Liver (tissue), 9 donors: ENCODE results near the gene PXMP4. TPM values are rescaled to one million over a fixed set of nuclear protein-coding genes. Genes with fewer than 3 reads are reported as not detected.

Experiments used
- DNase-seq: peaks from one replicate; pipeline ENCODE4 v3.0.0-alpha.2; 2017; ENCODE audit warnings: low spot score
- H3K27ac ChIP-seq, 2 donors: one replicate each; pipeline ENCODE4 v1.7.0; 2013; ENCODE audit warnings: inconsistent platforms in 2 of 2, low read length in 2 of 2, control low read depth in 1 of 2, low read depth in 1 of 2, mild to moderate bottlenecking in 1 of 2
- H3K27me3 ChIP-seq, 4 donors: one replicate each; pipeline versions ENCODE4 v1.6.1 to v1.7.0; 2013; ENCODE audit warnings: low read length in 3 of 4, inconsistent platforms in 1 of 4, mild to moderate bottlenecking in 1 of 4, moderate library complexity in 1 of 4; ENCODE audit not compliant: control insufficient read depth in 4 of 4, insufficient read depth in 4 of 4
- H3K36me3 ChIP-seq, 4 donors: one replicate each; pipeline versions ENCODE4 v1.6.1 to v1.7.0; 2013; ENCODE audit warnings: low read length in 3 of 4, mild to moderate bottlenecking in 3 of 4, low read depth in 1 of 4, moderate library complexity in 1 of 4; ENCODE audit not compliant: control insufficient read depth in 4 of 4, insufficient read depth in 3 of 4
- H3K4me1 ChIP-seq, 4 donors: one replicate each; pipeline versions ENCODE4 v1.6.1 to v1.7.0; 2013; ENCODE audit warnings: low read length in 3 of 4, mild to moderate bottlenecking in 3 of 4, moderate library complexity in 1 of 4; ENCODE audit not compliant: control insufficient read depth in 4 of 4, insufficient read depth in 4 of 4
- H3K4me3 ChIP-seq, 3 donors: one replicate each; pipeline versions ENCODE4 v1.6.1 to v1.7.0; 2013; ENCODE audit warnings: low read length in 3 of 3, control low read depth in 1 of 3, low read depth in 1 of 3, mild to moderate bottlenecking in 1 of 3
- H3K9ac ChIP-seq, 2 donors: one replicate each; pipeline ENCODE4 v1.7.0; 2013; ENCODE audit warnings: low read length in 2 of 2, mild to moderate bottlenecking in 2 of 2, moderate library complexity in 2 of 2, control low read depth in 1 of 2, low read depth in 1 of 2
- H3K9me3 ChIP-seq, 4 donors: one replicate each; pipeline versions ENCODE4 v1.6.1 to v1.7.0; 2013; ENCODE audit warnings: low read length in 3 of 4; ENCODE audit not compliant: control insufficient read depth in 4 of 4
- EGR1 ChIP-seq, 2 donors: IDR thresholded peaks; 2 replicates each; pipeline ENCODE4 v1.6.1; 2016 to 2018; ENCODE audit warnings: antibody characterized with exemption in 2 of 2, low read depth in 2 of 2
- FOXA1 ChIP-seq: IDR thresholded peaks from 2 replicates; pipeline ENCODE4 v1.6.1; 2016; ENCODE audit warnings: antibody characterized with exemption
- FOXA2 ChIP-seq: IDR thresholded peaks from 2 replicates; pipeline ENCODE4 v1.6.1; 2016; ENCODE audit warnings: antibody characterized with exemption
- GABPA ChIP-seq, 2 donors: IDR thresholded peaks in 1 of 2; conservative IDR thresholded peaks in 1 of 2; 2 replicates each; pipeline ENCODE4 v1.6.1; 2016; ENCODE audit warnings: antibody characterized with exemption in 2 of 2, mild to moderate bottlenecking in 1 of 2, moderate library complexity in 1 of 2
- HNF4A ChIP-seq, 2 donors: conservative IDR thresholded peaks; 2 replicates each; pipeline ENCODE4 v1.6.1; 2016; ENCODE audit warnings: antibody characterized with exemption in 2 of 2, mild to moderate bottlenecking in 2 of 2
- JUND ChIP-seq, 2 donors: IDR thresholded peaks; 2 replicates each; pipeline ENCODE4 v1.6.1; 2016; ENCODE audit warnings: antibody characterized with exemption in 2 of 2
- NR2F2 ChIP-seq: IDR thresholded peaks from 2 replicates; pipeline ENCODE4 v1.6.1; 2016; ENCODE audit warnings: antibody characterized with exemption
- RAD21 ChIP-seq, 2 donors: IDR thresholded peaks; 2 replicates each; pipeline ENCODE4 v1.6.1; 2016; ENCODE audit warnings: antibody characterized with exemption in 2 of 2, mild to moderate bottlenecking in 2 of 2
- RXRA ChIP-seq, 2 donors: IDR thresholded peaks; 2 replicates each; pipeline ENCODE4 v1.6.1; 2017 to 2018; ENCODE audit warnings: antibody characterized with exemption in 2 of 2, mild to moderate bottlenecking in 1 of 2
- SP1 ChIP-seq: IDR thresholded peaks from 2 replicates; pipeline ENCODE4 v1.6.1; 2018; ENCODE audit warnings: antibody characterized with exemption, mild to moderate bottlenecking
- TAF1 ChIP-seq: conservative IDR thresholded peaks from 2 replicates; pipeline ENCODE4 v1.6.1; 2016; ENCODE audit warnings: antibody characterized with exemption, mild to moderate bottlenecking
- YY1 ChIP-seq: IDR thresholded peaks from 2 replicates; pipeline ENCODE4 v1.6.1; 2016; ENCODE audit warnings: antibody characterized with exemption, mild to moderate bottlenecking
- WGBS: extraction: QIAGEN DNeasy Blood & Tissue Kit; methylation state at CpG from one replicate; pipeline ENCODE4 v1.1.7; 2013; 5-methylcytosine and 5-hydroxymethylcytosine counted together
- polyA plus RNA-seq, 2 donors: library from polyadenylated mRNA; stranded (reverse) in 1 of 2; unstranded in 1 of 2; fragments of 200-250 nt in 1 of 2; fragments of >200 nt in 1 of 2; fragmentation: Nextera tagmentation in 1 of 2; extraction: Ambion mirVana in 1 of 2; gene quantifications; one replicate each; pipeline versions ENCODE4 v1.2.1 to v1.2.3, GENCODE V29; 2013 to 2015
- total RNA-seq, 2 donors: library from RNA; depleted of rRNA; stranded (reverse); fragments of >200 nt; gene quantifications; one replicate each; pipeline ENCODE4 v1.2.3, GENCODE V29; 2014
- TF ChIP-seq, protein P1 (sequence below): IDR thresholded peaks from 2 replicates; pipeline ENCODE4 v1.6.1; 2016; ENCODE audit warnings: antibody characterized with exemption
- TF ChIP-seq, protein P2 (sequence below): IDR thresholded peaks from 2 replicates; pipeline ENCODE4 v1.6.1; 2016; ENCODE audit warnings: antibody characterized with exemption
- TF ChIP-seq, protein P3 (sequence below): fragments of 150-350 bp; IDR thresholded peaks from 2 replicates; pipeline ENCODE4 v1.5.1; 2017; ENCODE audit warnings: improper control_type of control experiment, low read depth, low read length; ENCODE audit not compliant: missing input control
- TF ChIP-seq, protein P4 (sequence below): IDR thresholded peaks from 2 replicates; pipeline ENCODE4 v1.6.1; 2016; ENCODE audit warnings: antibody characterized with exemption, mild to moderate bottlenecking
- TF ChIP-seq, protein P5 (sequence below): IDR thresholded peaks from 2 replicates; pipeline ENCODE4 v1.6.1; 2016; ENCODE audit warnings: antibody characterized with exemption
- donor health status: healthy.
- donor health status: healthy.
- donor health status: healthy.
- donor health status: healthy.
- donor health status: healthy.

PXMP4 gene
- total and polyA plus RNA-seq, 4 donors = 5.5 to 16.0 (median 9.3) TPM

DNA sequence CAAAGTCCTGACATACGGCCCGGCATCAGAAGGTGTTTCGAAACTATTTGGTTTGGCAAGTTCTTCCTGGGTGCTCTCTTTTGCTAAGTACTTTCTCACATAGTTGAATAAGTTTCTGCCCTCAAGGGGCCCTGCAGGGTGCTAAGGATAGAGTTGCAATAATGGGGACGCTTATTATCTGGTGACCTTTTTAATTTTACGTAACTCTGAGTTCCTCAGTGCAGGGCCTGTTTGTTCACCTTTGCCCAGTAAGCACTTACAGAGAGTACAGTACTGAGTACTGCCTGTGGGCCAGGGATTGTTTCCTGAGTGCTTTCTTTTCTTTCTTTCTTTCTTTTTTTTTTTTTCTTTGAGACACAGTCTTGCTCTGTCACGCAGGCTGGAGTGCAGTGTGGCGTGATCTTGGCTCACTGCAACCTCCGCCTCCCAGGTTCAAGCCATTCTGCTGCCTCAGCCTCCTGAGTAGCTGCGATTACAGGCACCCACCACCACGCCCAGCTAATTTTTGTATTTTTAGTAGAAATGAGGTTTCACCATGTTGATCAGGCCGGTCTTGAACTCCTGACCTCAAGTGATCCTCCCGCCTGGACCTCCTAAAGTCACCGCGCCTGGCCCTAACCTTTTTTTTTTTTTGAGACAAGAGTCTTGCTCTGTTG lies 4.5 kb upstream of the PXMP4 start:
- 69% methylated on average over 14 of the region's 14 CpGs for WGBS
- Histone ChIP-seq H3K9ac (no peak overlapping the region), H3K4me1 (peaks cover 1 to 18% (median 7%) of the 10 kb centered on the region in 4 donors), H3K4me3 (no peak overlapping the region), H3K36me3 (no peaks in the 10 kb centered on the region), H3K9me3 (no peaks in the 10 kb centered on the region), H3K27me3 (no peaks in the 10 kb centered on the region), H3K27ac (no peak overlapping the region)
- no peak for DNase-seq
- TF ChIP-seq RXRA (IDR thresholded peaks at IDR 0.05) = no peak
- peak; percentile 57 to 64 for TF ChIP-seq HNF4A (conservative IDR thresholded peaks at IDR 0.05)
- peak; percentile 39 for TF ChIP-seq YY1
- no peak for TF ChIP-seq JUND (IDR thresholded peaks at IDR 0.05)
- TF ChIP-seq FOXA1 = no peak
- TF ChIP-seq, protein P1, sequence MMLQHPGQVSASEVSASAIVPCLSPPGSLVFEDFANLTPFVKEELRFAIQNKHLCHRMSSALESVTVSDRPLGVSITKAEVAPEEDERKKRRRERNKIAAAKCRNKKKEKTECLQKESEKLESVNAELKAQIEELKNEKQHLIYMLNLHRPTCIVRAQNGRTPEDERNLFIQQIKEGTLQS = no peak
- TF ChIP-seq NR2F2 = no peak
- peak; percentile 14 for TF ChIP-seq SP1

DNA sequence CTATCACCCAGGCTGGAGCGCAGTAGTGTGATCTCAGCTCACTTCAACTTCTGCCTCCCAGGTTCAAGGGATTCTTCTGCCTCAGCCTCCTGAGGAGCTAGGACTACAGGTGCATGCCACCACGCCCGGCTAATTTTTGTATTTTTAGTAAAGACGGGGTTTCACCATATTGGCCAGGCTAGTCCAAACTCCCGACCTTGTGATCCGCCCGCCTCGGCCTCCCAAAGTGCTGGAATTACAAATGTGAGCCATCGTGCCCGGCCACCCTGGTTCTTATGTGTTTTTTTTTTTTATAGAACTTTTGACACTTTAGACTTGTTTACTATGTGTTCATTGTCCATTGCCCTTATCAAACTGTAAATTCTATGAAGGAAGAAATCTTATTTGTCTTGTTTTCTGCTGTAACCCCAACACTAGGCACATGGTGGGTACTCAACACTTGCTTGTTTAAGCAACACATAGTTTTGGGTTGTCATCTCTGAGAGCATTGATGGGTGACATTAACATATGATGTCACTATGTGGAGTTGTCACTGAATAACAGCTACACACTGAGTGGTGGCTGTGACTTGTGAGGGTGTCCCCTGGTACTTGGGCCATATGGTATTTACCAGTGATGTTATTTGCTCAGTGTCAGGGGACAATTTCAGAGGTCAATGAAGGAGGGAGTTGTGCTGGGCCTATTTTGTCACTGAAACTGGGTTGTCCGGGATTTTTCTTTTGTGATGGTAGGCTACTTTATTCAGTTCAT lies 1.5 kb upstream of the PXMP4 start:
- no peaks in the 10 kb centered on the region for H3K27me3 ChIP-seq
- no peaks in the 10 kb centered on the region for H3K9me3 ChIP-seq
- WGBS = 95% methylated on average over 11 of the region's 11 CpGs
- DNase-seq = no peak
- no peaks in the 10 kb centered on the region for H3K36me3 ChIP-seq
- peaks cover 6 to 24% (median 15%) of the 10 kb centered on the region in 4 donors for H3K4me1 ChIP-seq
- no peak overlapping the region for H3K27ac ChIP-seq
- TF ChIP-seq EGR1 (IDR thresholded peaks at IDR 0.05; ENCODE audit: low read depth in 2 of 2) (no peak), FOXA1 (no peak), RXRA (IDR thresholded peaks at IDR 0.05) (no peak), GABPA (IDR thresholded peaks at IDR 0.05 in 1 of 2, conservative IDR thresholded peaks at IDR 0.05 in 1 of 2) (no peak), FOXA2 (no peak), NR2F2 (no peak), HNF4A (conservative IDR thresholded peaks at IDR 0.05) (no peak), TAF1 (no peak), RAD21 (IDR thresholded peaks at IDR 0.05) (no peak), SP1 (no peak), JUND (IDR thresholded peaks at IDR 0.05) (no peak)
- TF ChIP-seq, protein P2, sequence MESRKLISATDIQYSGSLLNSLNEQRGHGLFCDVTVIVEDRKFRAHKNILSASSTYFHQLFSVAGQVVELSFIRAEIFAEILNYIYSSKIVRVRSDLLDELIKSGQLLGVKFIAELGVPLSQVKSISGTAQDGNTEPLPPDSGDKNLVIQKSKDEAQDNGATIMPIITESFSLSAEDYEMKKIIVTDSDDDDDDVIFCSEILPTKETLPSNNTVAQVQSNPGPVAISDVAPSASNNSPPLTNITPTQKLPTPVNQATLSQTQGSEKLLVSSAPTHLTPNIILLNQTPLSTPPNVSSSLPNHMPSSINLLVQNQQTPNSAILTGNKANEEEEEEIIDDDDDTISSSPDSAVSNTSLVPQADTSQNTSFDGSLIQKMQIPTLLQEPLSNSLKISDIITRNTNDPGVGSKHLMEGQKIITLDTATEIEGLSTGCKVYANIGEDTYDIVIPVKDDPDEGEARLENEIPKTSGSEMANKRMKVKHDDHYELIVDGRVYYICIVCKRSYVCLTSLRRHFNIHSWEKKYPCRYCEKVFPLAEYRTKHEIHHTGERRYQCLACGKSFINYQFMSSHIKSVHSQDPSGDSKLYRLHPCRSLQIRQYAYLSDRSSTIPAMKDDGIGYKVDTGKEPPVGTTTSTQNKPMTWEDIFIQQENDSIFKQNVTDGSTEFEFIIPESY = no peak
- TF ChIP-seq, protein P3, sequence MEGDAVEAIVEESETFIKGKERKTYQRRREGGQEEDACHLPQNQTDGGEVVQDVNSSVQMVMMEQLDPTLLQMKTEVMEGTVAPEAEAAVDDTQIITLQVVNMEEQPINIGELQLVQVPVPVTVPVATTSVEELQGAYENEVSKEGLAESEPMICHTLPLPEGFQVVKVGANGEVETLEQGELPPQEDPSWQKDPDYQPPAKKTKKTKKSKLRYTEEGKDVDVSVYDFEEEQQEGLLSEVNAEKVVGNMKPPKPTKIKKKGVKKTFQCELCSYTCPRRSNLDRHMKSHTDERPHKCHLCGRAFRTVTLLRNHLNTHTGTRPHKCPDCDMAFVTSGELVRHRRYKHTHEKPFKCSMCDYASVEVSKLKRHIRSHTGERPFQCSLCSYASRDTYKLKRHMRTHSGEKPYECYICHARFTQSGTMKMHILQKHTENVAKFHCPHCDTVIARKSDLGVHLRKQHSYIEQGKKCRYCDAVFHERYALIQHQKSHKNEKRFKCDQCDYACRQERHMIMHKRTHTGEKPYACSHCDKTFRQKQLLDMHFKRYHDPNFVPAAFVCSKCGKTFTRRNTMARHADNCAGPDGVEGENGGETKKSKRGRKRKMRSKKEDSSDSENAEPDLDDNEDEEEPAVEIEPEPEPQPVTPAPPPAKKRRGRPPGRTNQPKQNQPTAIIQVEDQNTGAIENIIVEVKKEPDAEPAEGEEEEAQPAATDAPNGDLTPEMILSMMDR = no peak
- TF ChIP-seq, protein P4, sequence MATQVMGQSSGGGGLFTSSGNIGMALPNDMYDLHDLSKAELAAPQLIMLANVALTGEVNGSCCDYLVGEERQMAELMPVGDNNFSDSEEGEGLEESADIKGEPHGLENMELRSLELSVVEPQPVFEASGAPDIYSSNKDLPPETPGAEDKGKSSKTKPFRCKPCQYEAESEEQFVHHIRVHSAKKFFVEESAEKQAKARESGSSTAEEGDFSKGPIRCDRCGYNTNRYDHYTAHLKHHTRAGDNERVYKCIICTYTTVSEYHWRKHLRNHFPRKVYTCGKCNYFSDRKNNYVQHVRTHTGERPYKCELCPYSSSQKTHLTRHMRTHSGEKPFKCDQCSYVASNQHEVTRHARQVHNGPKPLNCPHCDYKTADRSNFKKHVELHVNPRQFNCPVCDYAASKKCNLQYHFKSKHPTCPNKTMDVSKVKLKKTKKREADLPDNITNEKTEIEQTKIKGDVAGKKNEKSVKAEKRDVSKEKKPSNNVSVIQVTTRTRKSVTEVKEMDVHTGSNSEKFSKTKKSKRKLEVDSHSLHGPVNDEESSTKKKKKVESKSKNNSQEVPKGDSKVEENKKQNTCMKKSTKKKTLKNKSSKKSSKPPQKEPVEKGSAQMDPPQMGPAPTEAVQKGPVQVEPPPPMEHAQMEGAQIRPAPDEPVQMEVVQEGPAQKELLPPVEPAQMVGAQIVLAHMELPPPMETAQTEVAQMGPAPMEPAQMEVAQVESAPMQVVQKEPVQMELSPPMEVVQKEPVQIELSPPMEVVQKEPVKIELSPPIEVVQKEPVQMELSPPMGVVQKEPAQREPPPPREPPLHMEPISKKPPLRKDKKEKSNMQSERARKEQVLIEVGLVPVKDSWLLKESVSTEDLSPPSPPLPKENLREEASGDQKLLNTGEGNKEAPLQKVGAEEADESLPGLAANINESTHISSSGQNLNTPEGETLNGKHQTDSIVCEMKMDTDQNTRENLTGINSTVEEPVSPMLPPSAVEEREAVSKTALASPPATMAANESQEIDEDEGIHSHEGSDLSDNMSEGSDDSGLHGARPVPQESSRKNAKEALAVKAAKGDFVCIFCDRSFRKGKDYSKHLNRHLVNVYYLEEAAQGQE = no peak
- TF ChIP-seq, protein P1 = no peak
- TF ChIP-seq, protein P5, sequence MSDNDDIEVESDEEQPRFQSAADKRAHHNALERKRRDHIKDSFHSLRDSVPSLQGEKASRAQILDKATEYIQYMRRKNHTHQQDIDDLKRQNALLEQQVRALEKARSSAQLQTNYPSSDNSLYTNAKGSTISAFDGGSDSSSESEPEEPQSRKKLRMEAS = no peak
- H3K4me3 ChIP-seq = no peak overlapping the region
- no peak overlapping the region for H3K9ac ChIP-seq
